Measurements from ENCODE around the gene PPP1R3E. TPM values are rescaled to one million over a fixed set of nuclear protein-coding genes. Genes with fewer than 3 reads are reported as not detected.

PPP1R3E gene
- polyA plus RNA-seq, 1 experiment = 2.4 TPM

- Histone ChIP-seq H3K4me3 (ENCODE audit: low read depth, low read length) (no peak overlapping the region), H3K27me3 (ENCODE audit: control insufficient read depth, insufficient read depth, low read length) (peaks cover 6% of the 10 kb centered on the region), H3K27ac (ENCODE audit: low read depth, low read length) (no peak overlapping the region), H3K9me3 (ENCODE audit: control insufficient read depth, insufficient read depth, low read length) (no peaks in the 10 kb centered on the region)
- TF ChIP-seq, protein P1, sequence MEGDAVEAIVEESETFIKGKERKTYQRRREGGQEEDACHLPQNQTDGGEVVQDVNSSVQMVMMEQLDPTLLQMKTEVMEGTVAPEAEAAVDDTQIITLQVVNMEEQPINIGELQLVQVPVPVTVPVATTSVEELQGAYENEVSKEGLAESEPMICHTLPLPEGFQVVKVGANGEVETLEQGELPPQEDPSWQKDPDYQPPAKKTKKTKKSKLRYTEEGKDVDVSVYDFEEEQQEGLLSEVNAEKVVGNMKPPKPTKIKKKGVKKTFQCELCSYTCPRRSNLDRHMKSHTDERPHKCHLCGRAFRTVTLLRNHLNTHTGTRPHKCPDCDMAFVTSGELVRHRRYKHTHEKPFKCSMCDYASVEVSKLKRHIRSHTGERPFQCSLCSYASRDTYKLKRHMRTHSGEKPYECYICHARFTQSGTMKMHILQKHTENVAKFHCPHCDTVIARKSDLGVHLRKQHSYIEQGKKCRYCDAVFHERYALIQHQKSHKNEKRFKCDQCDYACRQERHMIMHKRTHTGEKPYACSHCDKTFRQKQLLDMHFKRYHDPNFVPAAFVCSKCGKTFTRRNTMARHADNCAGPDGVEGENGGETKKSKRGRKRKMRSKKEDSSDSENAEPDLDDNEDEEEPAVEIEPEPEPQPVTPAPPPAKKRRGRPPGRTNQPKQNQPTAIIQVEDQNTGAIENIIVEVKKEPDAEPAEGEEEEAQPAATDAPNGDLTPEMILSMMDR (IDR thresholded peaks at IDR 0.05; ENCODE audit: low read depth, low read length) = no peak
- ChIA-PET CTCF (no interaction called here), POLR2A (no interaction called here)
- no peak for DNase-seq (ENCODE audit: low read depth, low spot score)
Observed at GRCh38 chr14:23252420-23253333, 50.0 kb downstream of the PPP1R3E start.

GRCh38 chr14:23252006-23252405 is 50.7 kb downstream of the PPP1R3E start:
- TF ChIP-seq, protein P1 (IDR thresholded peaks at IDR 0.05; ENCODE audit: low read depth, low read length) = no peak
- Histone ChIP-seq H3K27me3 (ENCODE audit: control insufficient read depth, insufficient read depth, low read length) (peaks cover 6% of the 10 kb centered on the region), H3K27ac (ENCODE audit: low read depth, low read length) (no peak overlapping the region), H3K4me3 (ENCODE audit: low read depth, low read length) (no peak overlapping the region), H3K9me3 (ENCODE audit: control insufficient read depth, insufficient read depth, low read length) (no peaks in the 10 kb centered on the region)
- ChIA-PET CTCF (no interaction called here), POLR2A (no interaction called here)
- no peak for DNase-seq (ENCODE audit: low read depth, low spot score)

DNA sequence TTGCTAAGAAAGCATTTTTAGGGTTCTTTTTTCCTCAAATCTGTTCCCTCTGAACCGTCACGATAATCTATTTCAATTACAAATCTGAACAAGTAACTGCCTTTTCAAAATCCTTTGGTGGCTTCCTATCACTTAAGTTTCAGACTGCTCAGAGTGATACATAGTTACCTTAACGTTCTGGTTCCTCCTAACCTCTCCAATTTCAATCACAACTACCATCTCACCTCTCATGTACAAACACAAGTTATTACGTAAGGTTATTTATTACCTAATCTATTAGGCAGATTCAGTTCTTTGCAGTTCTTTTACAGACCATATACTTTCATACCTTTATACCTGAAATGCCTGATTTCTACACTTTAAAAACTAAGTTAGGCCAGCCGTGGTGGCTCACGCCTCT is 52.8 kb downstream of the PPP1R3E start:
- H3K9me3 ChIP-seq (ENCODE audit: control insufficient read depth, insufficient read depth, low read length) = no peaks in the 10 kb centered on the region
- DNase-seq (ENCODE audit: low read depth, low spot score) = no peak
- H3K4me3 ChIP-seq (ENCODE audit: low read depth, low read length) = no peak overlapping the region
- TF ChIP-seq, protein P1 (IDR thresholded peaks at IDR 0.05; ENCODE audit: low read depth, low read length) = no peak
- POLR2A ChIA-PET = no interaction called here
- CTCF ChIA-PET = no interaction called here
- H3K27ac ChIP-seq (ENCODE audit: low read depth, low read length) = no peak overlapping the region
- peaks cover 6% of the 10 kb centered on the region for H3K27me3 ChIP-seq (ENCODE audit: control insufficient read depth, insufficient read depth, low read length)

DNA sequence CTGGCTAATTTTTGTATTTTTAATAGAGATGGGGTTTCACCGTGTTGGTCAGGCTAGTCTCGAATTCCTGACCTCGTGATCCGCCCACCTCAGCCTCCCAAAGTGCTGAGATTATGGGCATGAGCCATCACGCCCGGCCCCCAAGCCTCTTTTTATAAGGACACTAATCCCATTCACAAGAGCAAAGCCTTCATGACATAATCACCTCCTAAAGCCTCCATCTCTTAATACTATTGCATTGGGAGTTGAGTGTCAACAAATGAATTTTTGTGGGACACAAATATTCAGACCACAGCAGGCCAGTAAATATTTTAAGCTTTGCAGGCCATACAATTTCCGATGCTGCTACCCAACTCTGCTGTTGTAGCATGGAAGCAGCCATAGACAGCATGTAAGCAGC is 54.1 kb downstream of the PPP1R3E start:
- DNase-seq (ENCODE audit: low read depth, low spot score) = no peak
- CTCF ChIA-PET = interaction anchor here (0.6 to 1.0 kb wide), 2 partner anchors 29 to 127 kb away, joined by 3 read pairs; no protein-coding TSS in a partner anchor
- Histone ChIP-seq H3K9me3 (ENCODE audit: control insufficient read depth, insufficient read depth, low read length) (no peaks in the 10 kb centered on the region), H3K27ac (ENCODE audit: low read depth, low read length) (no peak overlapping the region), H3K27me3 (ENCODE audit: control insufficient read depth, insufficient read depth, low read length) (peaks cover 6% of the 10 kb centered on the region), H3K4me3 (ENCODE audit: low read depth, low read length) (no peak overlapping the region)
- TF ChIP-seq, protein P1 (IDR thresholded peaks at IDR 0.05; ENCODE audit: low read depth, low read length) = no peak
- POLR2A ChIA-PET = no interaction called here

Small RNAs within 50 kb of the gene (small RNA-seq; reads per million reads assigned to genes)
- not detected for gene RNU6-1046P (ENCODE audit: insufficient read length, low read depth)

Other genes with a start within 250 kb of the PPP1R3E start
- gene CDH24, start 245.3 kb downstream of the PPP1R3E start, polyA plus RNA-seq (2011; rRNA removed) = 10.1 and 11.0 TPM in 2 replicates
- gene ACIN1, start 207.7 kb downstream of the PPP1R3E start, polyA plus RNA-seq (2011; rRNA removed) = 158 and 173 TPM in 2 replicates
- 119 and 128 TPM in 2 replicates for gene C14orf119, start 207.4 kb downstream of the PPP1R3E start, polyA plus RNA-seq (2011; rRNA removed)
- gene CIROP, start 197.9 kb downstream of the PPP1R3E start, polyA plus RNA-seq (2011; rRNA removed) = 0.07 and 0.12 TPM in 2 replicates
- not detected in 2 replicates for gene CEBPE, start 183.6 kb downstream of the PPP1R3E start, polyA plus RNA-seq (2011; rRNA removed)
- 0.78 and 1.4 TPM in 2 replicates for gene SLC7A8, start 119.2 kb downstream of the PPP1R3E start, polyA plus RNA-seq (2011; rRNA removed)
- gene RNF212B, start 64.9 kb downstream of the PPP1R3E start, polyA plus RNA-seq (2011; rRNA removed) = not detected in 2 replicates
- gene HOMEZ, start 16.7 kb downstream of the PPP1R3E start, polyA plus RNA-seq (2011; rRNA removed) = 11.2 and 13.2 TPM in 2 replicates
- 21.5 and 22.2 TPM in 2 replicates for gene BCL2L2, start 4.0 kb upstream of the PPP1R3E start, polyA plus RNA-seq (2011; rRNA removed)
- 174 and 182 TPM in 2 replicates for gene PABPN1, start 18.6 kb upstream of the PPP1R3E start, polyA plus RNA-seq (2011; rRNA removed)
- 17.4 and 27.0 TPM in 2 replicates for gene SLC22A17, start 50.0 kb upstream of the PPP1R3E start, polyA plus RNA-seq (2011; rRNA removed)
- 5.3 and 6.6 TPM in 2 replicates for gene EFS, start 62.3 kb upstream of the PPP1R3E start, polyA plus RNA-seq (2011; rRNA removed)
- not detected in 2 replicates for gene IL25, start 70.0 kb upstream of the PPP1R3E start, polyA plus RNA-seq (2011; rRNA removed)
- gene CMTM5, start 74.2 kb upstream of the PPP1R3E start, polyA plus RNA-seq (2011; rRNA removed) = 0.37 and 0.47 TPM in 2 replicates
- not detected in 2 replicates for gene MYH6, start 105.4 kb upstream of the PPP1R3E start, polyA plus RNA-seq (2011; rRNA removed)
- gene MYH7, start 132.8 kb upstream of the PPP1R3E start, polyA plus RNA-seq (2011; rRNA removed) = not detected in 2 replicates
- 43.3 and 49.8 TPM in 2 replicates for gene NGDN, start 166.8 kb upstream of the PPP1R3E start, polyA plus RNA-seq (2011; rRNA removed)
- gene ZFHX2, start 248.9 kb upstream of the PPP1R3E start, polyA plus RNA-seq (2011; rRNA removed) = 0.09 and 0.14 TPM in 2 replicates

Data from AG04450 (cell line).